K562 (cell line): ENCODE data around the gene MMP23B. TPM values are rescaled to one million over a fixed set of nuclear protein-coding genes. Genes with fewer than 3 reads are reported as not detected.

Source experiments
- ATAC-seq: fragments of 200-7000 bp; cut with Tn5 transposase; 3 replicates; pipeline ENCODE4 v1.9.1; 2020; ENCODE audit warnings: moderate library complexity
- BruUV-seq: library from RNA; stranded (reverse); fragments of 400-500 nt; replicated peaks from 2 replicates; lab custom pipeline; 2021; lab: Mats Ljungman, UMichigan
- CTCF ChIA-PET: fragments of 300-600 bp; formaldehyde crosslinking; extraction: SDS; loops from one replicate; lab custom pipeline; 2021; ENCODE audit warnings: low intra/inter-chr PET ratio; lab: Yijun Ruan, JAX
- POLR2A ChIA-PET: fragments of 300-600, 350-650 bp; sonication (Branson Sonifier 250); formaldehyde crosslinking; extraction: SDS; loops from one replicate; lab custom pipeline; 2021; ENCODE audit warnings: antibody characterized with exemption, inconsistent platforms; lab: Yijun Ruan, JAX
- DNase-seq, 4 experiments: peaks; one replicate each; pipeline versions ENCODE4 v3.0.0 to v3.0.0-alpha.2; 2011 to 2018; ENCODE audit warnings: low spot score in 3 of 4, mixed read lengths in 3 of 4; ENCODE audit errors: extremely low read depth in 1 of 4
- FAIRE-seq: peaks from 2 replicates; lab custom pipeline; 2011; peaks lifted over from hg19 to GRCh38; lab: Jason Lieb, UNC
- H2AFZ ChIP-seq: 2 replicates; pipeline ENCODE4 v1.6.0; 2011; ENCODE audit warnings: low read depth, low read length, control low read depth, inconsistent platforms
- H3K27ac ChIP-seq: fragments of 200-600 bp; 3 replicates; pipeline ENCODE4 v1.8.0; 2011; ENCODE audit warnings: low read depth, mild to moderate bottlenecking, control low read depth, inconsistent platforms, low read length, moderate library complexity, mixed read lengths; ENCODE audit errors: extremely low read depth
- H3K27me3 ChIP-seq, 2 experiments: fragments of 300-600 bp in 1 of 2; 2 replicates in 1 of 2; 3 replicates in 1 of 2; pipeline versions ENCODE4 v1.6.0 to v1.8.0; 2011; ENCODE audit warnings: inconsistent platforms in 2 of 2, low read length in 2 of 2, mild to moderate bottlenecking in 1 of 2, mixed read lengths in 1 of 2, moderate library complexity in 1 of 2; ENCODE audit not compliant: control insufficient read depth in 2 of 2, insufficient read depth in 2 of 2
- H3K36me3 ChIP-seq: fragments of 300-600 bp; 3 replicates; pipeline ENCODE4 v1.8.0; 2011; ENCODE audit warnings: mild to moderate bottlenecking, low read length, inconsistent platforms; ENCODE audit not compliant: control insufficient read depth, insufficient read depth
- H3K4me1 ChIP-seq, 2 experiments: fragments of 200-600 bp in 1 of 2; replicated peaks in 1 of 2; 2 replicates in 1 of 2; 3 replicates in 1 of 2; pipeline versions ENCODE4 v1.5.1 to v1.8.0; 2011; ENCODE audit warnings: inconsistent platforms in 2 of 2, low read length in 2 of 2, mild to moderate bottlenecking in 1 of 2, mixed read lengths in 1 of 2, moderate library complexity in 1 of 2; ENCODE audit not compliant: control insufficient read depth in 2 of 2, insufficient read depth in 2 of 2
- H3K4me2 ChIP-seq: 2 replicates; pipeline ENCODE4 v1.6.1; 2011; ENCODE audit warnings: low read length, control low read depth, inconsistent platforms, mixed read lengths; ENCODE audit not compliant: insufficient read depth
- H3K4me3 ChIP-seq: fragments of 200-600 bp; sonication (generic), shearing (Covaris generic); 2 replicates; pipeline ENCODE4 v1.5.1; 2016; ENCODE audit warnings: control low read depth, inconsistent platforms
- H3K79me2 ChIP-seq: fragments of 200-600 bp; 3 replicates; pipeline ENCODE4 v1.8.0; 2011; ENCODE audit warnings: low read length, inconsistent platforms; ENCODE audit not compliant: control insufficient read depth, insufficient read depth
- H3K9ac ChIP-seq, 2 experiments: 2 replicates each; pipeline versions ENCODE4 v1.6.0 to v1.6.1; 2011; ENCODE audit warnings: low read depth in 2 of 2, low read length in 2 of 2, control low read depth in 1 of 2, inconsistent platforms in 1 of 2, mild to moderate bottlenecking in 1 of 2, mixed read lengths in 1 of 2; ENCODE audit not compliant: insufficient read depth in 1 of 2
- H3K9me1 ChIP-seq: one replicate; pipeline ENCODE4 v1.6.0; 2011; ENCODE audit warnings: inconsistent platforms, mild to moderate bottlenecking, low read length, moderate library complexity; ENCODE audit not compliant: control insufficient read depth, insufficient read depth
- H3K9me3 ChIP-seq: replicated peaks from 2 replicates; pipeline ENCODE4 v1.5.1; 2011; ENCODE audit warnings: low read depth, low read length, inconsistent platforms; ENCODE audit not compliant: control insufficient read depth, insufficient read depth
- H4K20me1 ChIP-seq: replicated peaks from 2 replicates; pipeline ENCODE4 v1.6.1; 2011; ENCODE audit warnings: low read length, inconsistent platforms, mixed read lengths; ENCODE audit not compliant: control insufficient read depth, insufficient read depth
- C11orf30 ChIP-seq: fragments of 450-650 bp; IDR thresholded peaks from 2 replicates; pipeline ENCODE4 v1.6.1; 2016; ENCODE audit warnings: low read depth, mild to moderate bottlenecking
- KLF10 ChIP-seq: fragments of 250-450 bp; sonication (Bioruptor Pico); IDR thresholded peaks from 2 replicates; pipeline ENCODE4 v1.6.1; 2021; ENCODE audit warnings: matching md5 sums
- PURB ChIP-seq: sonication (generic); formaldehyde crosslinking; IDR thresholded peaks from 2 replicates; pipeline ENCODE4 v1.9.0; 2021; ENCODE audit warnings: low read depth, mild to moderate bottlenecking, missing genetic modification reagents
- SMARCA4 ChIP-seq: fragments of 450-650 bp; IDR thresholded peaks from 2 replicates; pipeline ENCODE4 v1.6.1; 2016
- SP1 ChIP-seq: sonication (generic); formaldehyde crosslinking; IDR thresholded peaks from 2 replicates; pipeline ENCODE4 v1.8.1; 2022; ENCODE audit warnings: mild to moderate bottlenecking, missing genetic modification reagents
- ZBTB7A ChIP-seq: IDR thresholded peaks from 2 replicates; pipeline ENCODE4 v1.6.1; 2011; ENCODE audit warnings: low read depth, mild to moderate bottlenecking, low read length, moderate library complexity, borderline replicate concordance; ENCODE audit not compliant: control insufficient read depth
- ZNF324 ChIP-seq: fragments of 250-450 bp; sonication (Bioruptor Pico); IDR thresholded peaks from 2 replicates; pipeline ENCODE4 v1.4.0; 2020; ENCODE audit warnings: mild to moderate bottlenecking
- ZNF589 ChIP-seq: fragments of 200-800 bp; sonication (Bioruptor generic); IDR thresholded peaks from 2 replicates; pipeline ENCODE4 v1.6.1; 2016; ENCODE audit warnings: low read depth, missing genetic modification characterization, missing compliant biosample characterization
- WGBS: fragments of 100-300 bp; shearing (Covaris generic); methylation state at CpG from one replicate; pipeline ENCODE4 v1.1.6; 2016; ENCODE audit warnings: low coverage, mixed read lengths; ENCODE audit not compliant: insufficient coverage; ENCODE audit errors: missing lambda C conversion rate; 5-methylcytosine and 5-hydroxymethylcytosine counted together
- in situ Hi-C: fragments of 300-500 bp; cut with MboI; formaldehyde crosslinking; loops from 4 replicates; pipeline ENCODE4 v1.15.0; 2018; ENCODE audit warnings: inconsistent platforms, mixed read lengths
- intact Hi-C: fragments of 100-400 bp; cut with micrococcal nuclease; formaldehyde crosslinking; loops from 2 replicates; pipeline ENCODE4 v1.14.2; 2022
- polyA plus RNA-seq, 8 experiments: library from polyadenylated mRNA; depleted of rRNA in 4 of 8; stranded (reverse) in 5 of 8; unstranded in 3 of 8; fragments of >200 nt; fragmentation: Nextera tagmentation in 2 of 8; fragmentation: Illumina TruSeq in 1 of 8; extraction: Ambion mirVana in 2 of 8; extraction: Trizol in 1 of 8; gene quantifications; 2 replicates each; pipeline versions ENCODE4 v1.2.1 to v1.2.3, GENCODE V29; 2011 to 2014; ENCODE audit warnings: inconsistent platforms in 1 of 8, missing spikeins in 1 of 8
- total RNA-seq, 7 experiments: library from RNA; depleted of rRNA in 6 of 7; stranded (reverse); fragments of >200 nt in 6 of 7; fragmentation: Illumina TruSeq in 2 of 7; extraction: Trizol in 2 of 7; gene quantifications; 2 replicates each; pipeline versions ENCODE4 v1.2.1 to v1.2.3, GENCODE V29; 2011 to 2021; ENCODE audit warnings: low replicate concordance in 1 of 7
- TF ChIP-seq, protein P1 (sequence below): IDR thresholded peaks from 2 replicates; pipeline ENCODE4 v1.6.1; 2012; ENCODE audit warnings: low read depth, low read length, improper control_type of control experiment, borderline replicate concordance
- TF ChIP-seq, protein P2 (sequence below), 2 experiments: IDR thresholded peaks; 2 replicates each; pipeline ENCODE4 v1.6.1; 2011; ENCODE audit warnings: borderline replicate concordance in 1 of 2, control low read depth in 1 of 2, low read depth in 1 of 2, low read length in 1 of 2, mild to moderate bottlenecking in 1 of 2, mixed read lengths in 1 of 2, moderate library complexity in 1 of 2; ENCODE audit not compliant: insufficient read depth in 1 of 2, insufficient read length in 1 of 2, poor library complexity in 1 of 2, severe bottlenecking in 1 of 2; ENCODE audit errors: extremely low read depth in 1 of 2

The MMP23B gene
- total and polyA plus RNA-seq, 9 of the 15 experiments (the other 6 are each of a cell fraction or from before 2014, with no cell fraction given) = 0.28 to 1.2 (median 0.41) TPM; not detected in 5

DNA sequence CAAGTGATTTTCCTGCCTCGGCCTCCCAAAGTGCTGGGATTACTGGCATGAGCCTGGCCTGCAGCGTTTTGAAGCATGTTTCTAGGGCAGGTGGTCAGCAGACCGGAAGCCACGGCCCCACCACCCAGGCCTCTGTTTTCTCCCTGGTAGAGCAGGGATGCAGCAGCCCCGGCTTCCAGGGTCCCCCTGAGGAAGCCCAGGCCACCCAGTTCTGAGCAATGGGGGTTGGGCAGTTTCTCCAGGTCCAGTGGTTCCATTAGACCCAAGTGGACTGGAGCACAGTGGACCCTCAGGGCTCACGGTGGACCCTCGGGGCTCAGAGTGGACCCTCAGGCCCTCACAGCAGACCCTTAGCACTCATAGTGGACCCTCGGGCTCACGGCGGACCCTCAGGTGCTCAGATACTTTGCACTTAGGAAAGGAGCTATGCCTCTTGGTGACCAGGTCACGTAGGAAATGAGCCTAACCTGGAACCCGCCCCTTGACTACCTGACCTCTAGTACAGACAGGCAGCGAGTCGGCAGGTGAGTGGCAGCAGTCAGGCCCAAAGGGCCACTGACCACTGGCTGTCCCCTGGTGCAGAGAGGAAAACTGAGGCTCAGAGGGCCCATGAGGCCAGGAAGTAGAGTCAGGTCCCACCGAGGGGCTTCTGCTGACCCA is 27.5 kb upstream of the MMP23B start:
- peak overlapping the region in 1 of 2 experiments; percentile 31; a peak in 2 of 4 replicates for H3K9ac ChIP-seq
- H3K4me2 ChIP-seq = no peak overlapping the region
- no peaks in the 10 kb centered on the region; the same call in 2 of the 3 replicates for H3K79me2 ChIP-seq
- H4K20me1 ChIP-seq = no peaks in the 10 kb centered on the region; the same call in 1 of the 2 replicates
- intact Hi-C loops = no loop called here
- in situ Hi-C loops = no loop called here
- H3K36me3 ChIP-seq = no peaks in the 10 kb centered on the region
- H3K27ac ChIP-seq = no peak overlapping the region
- ATAC-seq = no peak
- no peak overlapping the region for H3K4me3 ChIP-seq
- no peak for DNase-seq
- CTCF ChIA-PET = no interaction called here
- no peak overlapping the region for H2AFZ ChIP-seq
- TF ChIP-seq ZBTB7A (no peak), KLF10 (CRISPR knock-in tag) (no peak), ZNF324 (CRISPR knock-in tag) (no peak), PURB (CRISPR knock-in tag) (no peak), SMARCA4 (no peak), ZNF589 (CRISPR knock-in tag) (no peak), SP1 (CRISPR knock-in tag) (no peak), C11orf30 (no peak)
- TF ChIP-seq, protein P1, sequence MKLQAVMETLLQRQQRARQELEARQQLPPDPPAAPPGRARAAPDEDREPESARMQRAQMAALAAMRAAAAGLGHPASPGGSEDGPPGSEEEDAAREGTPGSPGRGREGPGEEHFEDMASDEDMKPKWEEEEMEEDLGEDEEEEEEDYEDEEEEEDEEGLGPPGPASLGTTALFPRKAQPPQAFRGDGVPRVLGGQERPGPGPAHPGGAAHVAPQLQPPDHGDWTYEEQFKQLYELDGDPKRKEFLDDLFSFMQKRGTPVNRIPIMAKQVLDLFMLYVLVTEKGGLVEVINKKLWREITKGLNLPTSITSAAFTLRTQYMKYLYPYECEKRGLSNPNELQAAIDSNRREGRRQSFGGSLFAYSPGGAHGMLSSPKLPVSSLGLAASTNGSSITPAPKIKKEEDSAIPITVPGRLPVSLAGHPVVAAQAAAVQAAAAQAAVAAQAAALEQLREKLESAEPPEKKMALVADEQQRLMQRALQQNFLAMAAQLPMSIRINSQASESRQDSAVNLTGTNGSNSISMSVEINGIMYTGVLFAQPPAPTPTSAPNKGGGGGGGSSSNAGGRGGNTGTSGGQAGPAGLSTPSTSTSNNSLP = no peak
- TF ChIP-seq, protein P2, sequence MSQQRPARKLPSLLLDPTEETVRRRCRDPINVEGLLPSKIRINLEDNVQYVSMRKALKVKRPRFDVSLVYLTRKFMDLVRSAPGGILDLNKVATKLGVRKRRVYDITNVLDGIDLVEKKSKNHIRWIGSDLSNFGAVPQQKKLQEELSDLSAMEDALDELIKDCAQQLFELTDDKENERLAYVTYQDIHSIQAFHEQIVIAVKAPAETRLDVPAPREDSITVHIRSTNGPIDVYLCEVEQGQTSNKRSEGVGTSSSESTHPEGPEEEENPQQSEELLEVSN (IDR thresholded peaks at IDR 0.05; ENCODE audit: borderline replicate concordance in 1 of 2, extremely low read depth in 1 of 2, insufficient read depth in 1 of 2, insufficient read length in 1 of 2, low read depth in 1 of 2, low read length in 1 of 2, poor library complexity in 1 of 2, severe bottlenecking in 1 of 2) = no peak
- TF ChIP-seq, all 486 proteins: peak for 0
- peaks cover 8 to 71% of the 10 kb centered on the region in 2 experiments; a peak in 4 of 5 replicates for H3K4me1 ChIP-seq
- no peaks in the 10 kb centered on the region for H3K9me1 ChIP-seq
- POLR2A ChIA-PET = interaction anchor here (0.6 to 5.9 kb wide), 2 partner anchors 10 to 14 kb away, joined by 4 to 61 read pairs; partner anchors contain the start of gene MIB2
- no peaks in the 10 kb centered on the region for H3K27me3 ChIP-seq
- H3K9me3 ChIP-seq = no peaks in the 10 kb centered on the region
- FAIRE-seq = no peak
- no TSS peak for BruUV-seq
- 33% methylated on average over 15 of the region's 15 CpGs for WGBS
